Head of caudate nucleus (tissue), 42 donors: Measurements from ENCODE around the gene COL10A1.
"Not testable (repeated sequence)": the region's sequence is repeated elsewhere in the genome, so short reads cannot be mapped to it uniquely, and the experiment has no call there.

Experiments
- DNase-seq, 42 donors: peaks; one replicate each; pipeline versions ENCODE4 v3.0.0 to v3.0.0-alpha.2; 2020 to 2021; ENCODE audit warnings: mixed read lengths in 7 of 42
- intact Hi-C: fragments of 100-400 bp; cut with DNase I; formaldehyde crosslinking; loops from one replicate; pipeline ENCODE4 v1.15.0; 2022

Gene COL10A1

GRCh38 chr6:116096048-116096759 is 29.7 kb downstream of the COL10A1 start:
- DNase-seq, result not testable (repeated sequence)

GRCh38 chr6:116094041-116094440 is 31.9 kb downstream of the COL10A1 start:
- intact Hi-C loops, result no loop called here

More at GRCh38 chr6:116096048-116096759, 29.7 kb downstream of the COL10A1 start:
- intact Hi-C loops, result loop anchor here (2.0 kb wide), 1 partner anchor 85 kb away; no protein-coding TSS in a partner anchor

GRCh38 chr6:116090251-116090650 is 35.7 kb downstream of the COL10A1 start:
- no peak for DNase-seq
- intact Hi-C loops, result no loop called here

More at GRCh38 chr6:116094041-116094440, 31.9 kb downstream of the COL10A1 start:
- no peak for DNase-seq

GRCh38 chr6:116088946-116089345 is 37.0 kb downstream of the COL10A1 start:
- no peak for DNase-seq
- intact Hi-C loops, result no loop called here

GRCh38 chr6:116087437-116088027 is 38.4 kb downstream of the COL10A1 start:
- intact Hi-C loops, result no loop called here
- no peak for DNase-seq

- intact Hi-C loops, result no loop called here
- DNase-seq, result no peak
Measured at GRCh38 chr6:116084284-116084683, 41.6 kb downstream of the COL10A1 start.

- intact Hi-C loops, result no loop called here
Measured at GRCh38 chr6:116083052-116083451, 42.9 kb downstream of the COL10A1 start.

GRCh38 chr6:116078945-116079344 is 47.0 kb downstream of the COL10A1 start:
- intact Hi-C loops, result no loop called here
- DNase-seq, result no peak

More at GRCh38 chr6:116083052-116083451, 42.9 kb downstream of the COL10A1 start:
- no peak for DNase-seq

GRCh38 chr6:116078522-116078921 is 47.4 kb downstream of the COL10A1 start:
- intact Hi-C loops, result no loop called here
- DNase-seq, result no peak

- intact Hi-C loops, result no loop called here
- DNase-seq, result no peak
Measured at GRCh38 chr6:116074732-116075390, 51.1 kb downstream of the COL10A1 start.

- intact Hi-C loops, result no loop called here
- no peak for DNase-seq
Measured at GRCh38 chr6:116073765-116074440, 52.0 kb downstream of the COL10A1 start.

- intact Hi-C loops, result no loop called here
- no peak for DNase-seq
Measured at GRCh38 chr6:116072368-116072767, 53.6 kb downstream of the COL10A1 start.

GRCh38 chr6:116070616-116071389 is 55.1 kb downstream of the COL10A1 start:
- intact Hi-C loops, result no loop called here
- no peak for DNase-seq

GRCh38 chr6:116070101-116070500 is 55.8 kb downstream of the COL10A1 start:
- DNase-seq, result no peak
- intact Hi-C loops, result no loop called here
